Measurements from ENCODE around the gene GRHL1.

The GRHL1 gene

DNA sequence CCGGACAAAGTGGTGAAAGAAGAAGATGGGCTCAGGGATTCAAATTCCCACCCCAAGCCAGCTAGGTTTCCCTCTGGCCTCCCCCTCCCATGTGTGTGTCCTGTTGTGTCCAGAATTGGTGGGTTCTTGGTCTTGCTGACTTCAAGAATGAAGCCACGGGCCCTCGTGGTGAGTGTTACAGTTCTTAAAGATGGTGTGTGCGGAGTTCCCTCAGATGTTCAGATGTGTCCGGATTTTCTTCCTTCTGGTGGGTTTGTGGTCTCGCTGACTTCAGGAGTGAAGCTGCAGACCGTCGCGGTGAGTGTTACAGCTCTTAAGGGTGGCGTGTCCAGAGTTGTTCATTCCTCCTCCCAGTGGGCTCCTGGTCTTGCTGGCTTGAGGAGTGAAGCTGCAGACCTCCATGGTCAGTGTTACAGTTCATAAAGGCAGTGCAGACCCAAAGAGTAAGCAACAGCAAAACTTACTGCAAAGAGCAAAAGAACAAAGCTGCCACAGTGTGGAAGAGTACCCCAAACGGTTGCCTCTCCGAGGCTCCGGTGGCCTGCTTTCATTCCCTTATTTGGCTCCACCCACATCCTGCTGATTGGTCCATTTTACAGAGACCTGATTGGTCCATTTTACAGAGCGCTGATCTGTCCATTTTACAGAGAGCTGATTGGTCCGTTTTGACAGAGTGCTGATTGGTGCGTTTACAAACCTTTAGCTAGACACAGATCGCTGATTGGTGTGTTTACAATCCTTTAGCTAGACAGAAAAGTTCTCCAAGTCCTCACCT is 54.2 kb downstream of the GRHL1 start:
- H3K4me3 ChIP-seq (ENCODE audit: low read length): no peak overlapping the region
- DNase-seq (ENCODE audit: low read depth): no peak
- TF ChIP-seq CTCF (conservative IDR thresholded peaks at IDR 0.05; ENCODE audit: low read length): no peak

GRCh38 chr2:10006236-10007161 is 55.0 kb downstream of the GRHL1 start:
- no peak for TF ChIP-seq CTCF (conservative IDR thresholded peaks at IDR 0.05; ENCODE audit: low read length)
- DNase-seq (ENCODE audit: low read depth): no peak
- H3K4me3 ChIP-seq (ENCODE audit: low read length): no peak overlapping the region

DNA sequence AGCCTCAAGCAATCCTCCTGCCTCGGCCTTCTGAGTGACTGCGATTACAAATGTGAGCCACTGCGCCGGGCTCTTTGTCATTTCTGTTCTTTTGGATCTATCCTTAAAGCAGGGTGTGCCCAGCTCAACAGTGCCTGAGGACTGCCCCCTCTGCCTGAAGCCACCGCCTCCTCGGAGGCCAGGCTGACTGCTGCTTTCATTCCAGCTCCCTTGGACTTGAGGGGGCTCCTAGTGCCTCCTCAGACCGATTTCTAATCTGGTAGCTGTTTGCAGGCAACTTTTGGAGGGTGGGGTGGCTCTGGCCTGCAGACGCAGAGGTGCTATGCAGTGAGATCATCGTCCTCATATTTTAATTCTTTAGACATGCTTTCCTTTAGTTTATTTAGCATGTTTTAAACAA is 55.9 kb downstream of the GRHL1 start:
- no peak for TF ChIP-seq CTCF (conservative IDR thresholded peaks at IDR 0.05; ENCODE audit: low read length)
- H3K4me3 ChIP-seq (ENCODE audit: low read length): no peak overlapping the region
- DNase-seq (ENCODE audit: low read depth): peak; percentile 35

- H3K4me3 ChIP-seq (ENCODE audit: low read length): no peak overlapping the region
- DNase-seq (ENCODE audit: low read depth): peak; percentile 61
- TF ChIP-seq CTCF (conservative IDR thresholded peaks at IDR 0.05; ENCODE audit: low read length): peak; percentile 28
Measured at GRCh38 chr2:10007921-10008808, 56.7 kb downstream of the GRHL1 start.

- DNase-seq (ENCODE audit: low read depth): no peak
- H3K4me3 ChIP-seq (ENCODE audit: low read length): no peak overlapping the region
- TF ChIP-seq CTCF (conservative IDR thresholded peaks at IDR 0.05; ENCODE audit: low read length): no peak
Measured at GRCh38 chr2:10008809-10009176, 57.3 kb downstream of the GRHL1 start.

- no peak for DNase-seq (ENCODE audit: low read depth)
- H3K4me3 ChIP-seq (ENCODE audit: low read length): no peak overlapping the region
- no peak for TF ChIP-seq CTCF (conservative IDR thresholded peaks at IDR 0.05; ENCODE audit: low read length)
Measured at GRCh38 chr2:10009271-10009810, 57.8 kb downstream of the GRHL1 start.

All from AG10803 (cell line).